ENCODE results near the gene CD80. TPM values are rescaled to one million over a fixed set of nuclear protein-coding genes. Genes with fewer than 3 reads are reported as not detected.

CD80 gene
- total RNA-seq, 1 experiment from 2014 or later = not detected

DNA sequence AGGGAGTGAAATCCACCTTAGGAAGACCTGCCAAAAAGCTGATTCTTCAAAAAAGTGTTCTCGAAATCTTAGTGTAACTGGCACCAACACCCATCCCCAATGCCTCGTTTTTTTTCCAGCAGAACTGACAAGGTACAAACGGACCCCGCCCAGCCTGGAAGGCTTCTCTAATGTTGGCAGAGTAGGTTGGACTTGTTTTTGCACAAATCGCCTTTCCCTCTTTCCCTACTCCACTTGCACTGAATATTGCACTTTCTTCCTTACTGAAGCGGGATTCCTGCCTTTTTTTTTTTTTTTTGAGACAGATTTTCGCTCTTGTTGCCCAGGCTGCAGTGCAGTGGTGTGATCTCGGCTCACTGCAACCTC, 61.6 kb downstream of the CD80 start:
- DNase-seq (ENCODE audit: low spot score) = peak; percentile 11

- DNase-seq (ENCODE audit: low spot score) = no peak
Measured at GRCh38 chr3:119494597-119494996, 64.8 kb downstream of the CD80 start.

GRCh38 chr3:119492810-119493209, 66.6 kb downstream of the CD80 start:
- no peak for DNase-seq (ENCODE audit: low spot score)

DNA sequence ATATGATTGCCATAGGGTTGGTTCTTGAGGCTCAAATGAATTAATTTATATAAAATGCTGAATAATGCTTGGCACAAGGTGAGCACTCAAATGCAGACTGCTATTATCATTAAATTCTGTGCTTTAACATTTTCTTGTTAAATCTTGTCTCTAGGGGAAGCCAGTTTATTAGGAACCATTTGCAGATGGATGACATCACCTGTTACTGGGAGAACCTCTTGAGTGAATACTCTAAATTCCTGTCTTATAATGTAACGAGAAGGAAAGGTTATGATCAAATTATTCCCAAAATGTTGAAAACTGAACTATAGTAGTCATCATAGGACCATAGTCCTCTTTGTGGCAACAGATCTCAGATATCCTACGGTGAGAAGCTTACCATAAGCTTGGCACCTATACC, 67.3 kb downstream of the CD80 start:
- no peak for DNase-seq (ENCODE audit: low spot score)

- DNase-seq (ENCODE audit: low spot score) = no peak
Measured at GRCh38 chr3:119490153-119490552, 69.3 kb downstream of the CD80 start.

GRCh38 chr3:119485563-119485962, 73.9 kb downstream of the CD80 start:
- no peak for DNase-seq (ENCODE audit: low spot score)

- DNase-seq (ENCODE audit: low spot score) = no peak
Measured at GRCh38 chr3:119483101-119483500, 76.3 kb downstream of the CD80 start.

DNA sequence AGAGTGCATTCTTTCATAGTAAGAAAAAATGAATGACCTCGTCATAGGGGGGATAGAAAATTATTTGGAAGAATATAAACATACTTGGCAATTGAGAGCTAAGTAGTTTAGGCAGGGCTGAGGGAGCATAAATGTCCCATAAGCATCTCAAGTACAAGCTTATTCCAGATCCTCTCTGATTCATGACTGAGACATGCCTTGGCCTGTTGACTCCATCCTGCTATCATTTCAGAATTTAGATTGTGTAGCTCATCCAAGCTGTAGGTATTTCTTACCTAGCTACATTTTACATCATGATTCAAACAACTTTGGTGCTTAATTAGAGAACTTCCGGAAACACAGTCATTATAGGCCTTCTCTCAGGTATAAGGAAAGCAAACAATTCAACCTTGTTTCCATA, 78.3 kb downstream of the CD80 start:
- no peak for DNase-seq (ENCODE audit: low spot score)

Other genes with a start within 250 kb of the CD80 start
- 45.2 and 59.5 TPM in 2 replicates for gene TMEM39A, start 96.0 kb downstream of the CD80 start, total RNA-seq (2014; rRNA removed; shearing (Covaris generic))
- 26.6 and 30.8 TPM in 2 replicates for gene POGLUT1, start 90.7 kb downstream of the CD80 start, total RNA-seq (2014; rRNA removed; shearing (Covaris generic))
- gene TIMMDC1, start 61.1 kb downstream of the CD80 start, total RNA-seq (2014; rRNA removed; shearing (Covaris generic)) = 112 and 128 TPM in 2 replicates
- gene ADPRH, start 19.9 kb upstream of the CD80 start, total RNA-seq (2014; rRNA removed; shearing (Covaris generic)) = not detected in 2 replicates
- gene PLA1A, start 38.3 kb upstream of the CD80 start, total RNA-seq (2014; rRNA removed; shearing (Covaris generic)) = 0.04 and 0.18 TPM in 2 replicates
- gene POPDC2, start 101.0 kb upstream of the CD80 start, total RNA-seq (2014; rRNA removed; shearing (Covaris generic)) = 0.06 and 0.54 TPM in 2 replicates
- 90.9 and 100 TPM in 2 replicates for gene COX17, start 117.8 kb upstream of the CD80 start, total RNA-seq (2014; rRNA removed; shearing (Covaris generic))
- 0.17 TPM in 1 of 2 replicates, not detected in the other for gene CFAP91, start 143.4 kb upstream of the CD80 start, total RNA-seq (2014; rRNA removed; shearing (Covaris generic))
- gene NR1I2, start 222.5 kb upstream of the CD80 start, total RNA-seq (2014; rRNA removed; shearing (Covaris generic)) = not detected in 2 replicates